Measurements from ENCODE around the gene DNASE1L1. TPM values are rescaled to one million over a fixed set of nuclear protein-coding genes. Genes with fewer than 3 reads are reported as not detected.

The DNASE1L1 gene
- total and polyA plus RNA-seq, 5 experiments from 2014 or later: 12.7 to 19.9 (median 15.3) TPM

- H3K27me3 Mint-ChIP-seq: no peaks in the 10 kb centered on the region
- peaks cover 4 to 30% (median 23%) of the 10 kb centered on the region in 4 donors for H3K4me1 Mint-ChIP-seq
- H3K36me3 Mint-ChIP-seq: peaks cover 0 to 13% (median 0%) of the 10 kb centered on the region in 3 donors
- no peaks in the 10 kb centered on the region for H3K9me3 Mint-ChIP-seq
- ATAC-seq (peak in 1 of 2 donors; percentile 1), DNase-seq (peak in 1 of 10 donors; percentile 38)
- POLR2A ChIA-PET: interaction anchor here (1.0 to 7.1 kb wide), 15 partner anchors 8 to 399 kb away, joined by 3 to 101 read pairs (median 8); partner anchors contain the start of genes EMD, HCFC1, RPL10 and SLC10A3
- H3K4me3 Mint-ChIP-seq: peak overlapping the region; percentile 87 to 96 (median 92)
- peak overlapping the region; percentile 70 to 99 (median 94) for H3K27ac Mint-ChIP-seq
Observed at GRCh38 chrX:154370300-154371016, 38.6 kb downstream of the DNASE1L1 start.

- Mint-ChIP-seq H3K4me1 (peaks cover 4 to 32% (median 21%) of the 10 kb centered on the region in 4 donors), H3K9me3 (no peaks in the 10 kb centered on the region), H3K27me3 (no peaks in the 10 kb centered on the region), H3K36me3 (peaks cover 0 to 18% (median 0%) of the 10 kb centered on the region in 3 donors), H3K4me3 (peak overlapping the region; percentile 87 to 96 (median 92)), H3K27ac (peak overlapping the region; percentile 70 to 99 (median 94))
- ATAC-seq (peak; percentile 11 to 13), DNase-seq (peak; percentile 47 to 83 (median 64))
- POLR2A ChIA-PET: interaction anchor here (0.5 to 7.1 kb wide), 16 partner anchors 10 to 442 kb away, joined by 3 to 101 read pairs (median 4); partner anchors contain the start of genes EMD, HCFC1, RPL10 and TMEM187
Observed at GRCh38 chrX:154369449-154370299, 39.4 kb downstream of the DNASE1L1 start.

- peaks cover 4 to 33% (median 21%) of the 10 kb centered on the region in 4 donors for H3K4me1 Mint-ChIP-seq
- H3K27ac Mint-ChIP-seq: peak overlapping the region; percentile 79 to 94 (median 92)
Observed at GRCh38 chrX:154368630-154369448, 40.2 kb downstream of the DNASE1L1 start.

DNA sequence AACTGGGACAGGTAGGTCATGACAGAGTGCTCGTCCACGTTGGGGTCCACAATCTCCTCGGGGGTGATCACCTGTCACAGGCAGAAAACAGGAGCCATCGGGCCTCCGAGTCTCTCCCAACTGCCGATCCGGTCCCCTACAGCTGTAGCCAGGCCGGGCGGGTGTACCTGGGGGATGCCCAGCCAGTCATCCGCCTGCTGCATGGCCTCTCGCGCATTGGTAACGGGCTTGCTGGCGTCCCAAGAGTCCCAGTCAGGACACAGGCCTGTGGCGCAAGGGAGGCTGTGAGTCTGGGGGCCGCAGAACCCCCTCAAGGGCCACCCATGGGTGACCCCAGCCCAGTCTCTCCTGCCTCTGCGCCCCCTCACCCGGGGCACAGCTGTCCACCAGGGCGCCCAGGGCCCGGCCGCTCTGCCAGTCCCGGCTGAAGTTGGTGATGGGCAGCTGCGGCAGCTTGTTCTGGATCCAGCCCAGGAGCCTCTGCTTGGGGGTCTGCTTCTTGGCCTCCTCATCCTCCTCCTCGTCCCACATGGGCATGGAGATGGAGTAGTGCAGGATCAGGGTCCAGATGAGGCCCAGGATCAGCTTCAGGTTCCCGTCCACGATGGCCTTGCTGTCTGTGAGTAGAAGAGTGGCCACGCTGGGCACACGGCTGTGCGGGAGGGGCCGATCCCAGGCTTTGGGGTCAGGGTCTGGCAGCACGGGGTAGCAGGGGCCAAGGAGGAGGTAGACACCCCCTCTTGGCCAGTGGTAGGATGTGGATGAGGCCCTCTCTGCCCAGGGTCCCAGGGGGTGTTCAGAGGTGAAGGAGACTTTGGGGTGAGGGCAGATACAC is 41.4 kb downstream of the DNASE1L1 start:
- Mint-ChIP-seq H3K4me1 (peaks cover 4 to 31% (median 18%) of the 10 kb centered on the region in 4 donors), H3K4me3 (peak overlapping the region; percentile 73 to 95 (median 86)), H3K9me3 (no peaks in the 10 kb centered on the region), H3K27me3 (no peaks in the 10 kb centered on the region), H3K27ac (peak overlapping the region; percentile 79 to 94 (median 92)), H3K36me3 (peaks cover 0 to 33% (median 0%) of the 10 kb centered on the region in 3 donors)
- ATAC-seq (no peak), DNase-seq (no peak)
- POLR2A ChIA-PET: interaction anchor here (0.5 to 7.1 kb wide), 9 partner anchors 10 to 366 kb away, joined by 3 to 101 read pairs (median 7); partner anchors contain the start of genes EMD and RPL10

More at GRCh38 chrX:154368630-154369448, 40.2 kb downstream of the DNASE1L1 start:
- Mint-ChIP-seq H3K36me3 (peaks cover 0 to 24% (median 0%) of the 10 kb centered on the region in 3 donors), H3K4me3 (peak overlapping the region; percentile 73 to 95 (median 86)), H3K27me3 (no peaks in the 10 kb centered on the region), H3K9me3 (no peaks in the 10 kb centered on the region)
- POLR2A ChIA-PET: interaction anchor here (0.5 to 7.1 kb wide), 17 partner anchors 9 to 441 kb away, joined by 3 to 101 read pairs (median 6); partner anchors contain the start of genes EMD, HCFC1, RPL10 and TMEM187
- ATAC-seq (peak; percentile 62 to 64), DNase-seq (peak; percentile 56 to 95 (median 83))

DNA sequence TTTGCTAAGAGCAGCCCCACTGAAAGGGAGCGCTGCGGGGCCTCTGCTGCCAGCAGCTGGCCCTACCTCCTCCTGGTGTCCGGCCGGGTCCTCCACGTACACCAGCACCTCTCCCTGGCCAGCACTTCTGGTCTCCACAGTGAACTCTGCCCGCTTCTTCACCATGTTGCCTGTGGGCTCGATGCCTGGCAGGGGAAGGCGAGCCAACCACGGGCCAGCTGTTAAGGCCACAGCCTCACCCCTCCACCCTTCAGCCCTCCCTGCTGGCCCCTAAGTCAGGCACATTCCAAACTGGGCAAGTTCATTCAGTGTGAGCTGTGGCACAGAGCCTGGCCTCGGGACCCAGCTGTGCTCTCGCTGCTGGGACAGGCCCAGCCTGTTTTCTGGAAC is 42.4 kb downstream of the DNASE1L1 start:
- DNase-seq (no peak), ATAC-seq (no peak)
- POLR2A ChIA-PET: interaction anchor here (0.7 to 7.1 kb wide), 4 partner anchors 10 to 31 kb away, joined by 3 to 101 read pairs (median 13); partner anchors contain the start of gene RPL10
- peaks cover 0 to 38% (median 0%) of the 10 kb centered on the region in 3 donors for H3K36me3 Mint-ChIP-seq
- H3K27me3 Mint-ChIP-seq: no peaks in the 10 kb centered on the region
- peaks cover 4 to 30% (median 11%) of the 10 kb centered on the region in 4 donors for H3K4me1 Mint-ChIP-seq
- peak overlapping the region in 1 of 10 donors; percentile 41 for H3K4me3 Mint-ChIP-seq
- H3K9me3 Mint-ChIP-seq: no peaks in the 10 kb centered on the region
- H3K27ac Mint-ChIP-seq: peak overlapping the region in 5 of 10 donors; percentile 32 to 81 (median 58)

DNA sequence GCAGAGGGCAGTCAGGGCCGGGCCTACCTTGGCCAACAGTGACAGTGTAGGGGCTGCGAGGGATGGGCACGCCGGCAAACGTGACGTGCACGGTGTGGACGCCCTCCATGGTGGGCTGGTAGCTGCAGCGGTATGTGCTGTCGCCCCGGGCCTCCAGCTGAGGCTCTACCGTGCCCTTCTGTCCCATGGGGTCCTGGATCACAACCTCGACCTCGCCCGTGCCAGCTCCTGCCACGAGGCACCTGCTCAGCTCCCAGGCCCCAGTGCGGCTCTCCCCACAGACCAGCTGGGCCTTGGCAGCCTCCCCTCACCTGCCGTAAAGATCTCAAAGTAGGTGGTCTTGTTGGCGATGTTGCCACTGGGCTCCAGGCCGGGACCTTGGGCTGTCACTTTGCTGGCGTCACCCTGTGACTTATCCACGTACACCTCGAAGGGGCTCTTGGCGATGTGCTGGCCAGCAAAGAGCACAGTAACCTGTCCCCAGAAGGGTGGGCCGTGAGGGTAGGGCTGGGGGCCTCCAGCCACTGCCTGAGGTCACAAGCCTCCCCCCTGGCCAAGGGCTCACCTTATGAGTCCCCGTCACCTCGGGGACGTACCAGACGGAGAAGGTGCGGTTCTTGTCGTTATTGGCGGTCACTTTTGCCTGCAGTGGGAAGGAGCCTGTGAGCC is 42.9 kb downstream of the DNASE1L1 start:
- no peak for DNase-seq
- no peaks in the 10 kb centered on the region for H3K27me3 Mint-ChIP-seq
- H3K4me3 Mint-ChIP-seq: no peak overlapping the region
- peak overlapping the region in 2 of 10 donors; percentile 1 to 81 for H3K27ac Mint-ChIP-seq
- no peak for ATAC-seq
- POLR2A ChIA-PET: interaction anchor here (0.7 to 7.1 kb wide), 5 partner anchors 9 to 32 kb away, joined by 3 to 101 read pairs (median 5); partner anchors contain the start of gene RPL10
- peaks cover 4 to 32% (median 13%) of the 10 kb centered on the region in 4 donors for H3K4me1 Mint-ChIP-seq
- peaks cover 0 to 43% (median 0%) of the 10 kb centered on the region in 3 donors for H3K36me3 Mint-ChIP-seq
- no peaks in the 10 kb centered on the region for H3K9me3 Mint-ChIP-seq

- no peak for ATAC-seq
- no peaks in the 10 kb centered on the region for H3K27me3 Mint-ChIP-seq
- no peak for DNase-seq
- POLR2A ChIA-PET: interaction anchor here (1.0 to 7.1 kb wide), 2 partner anchors 15 to 17 kb away, joined by 3 to 101 read pairs; no protein-coding TSS in a partner anchor
- peaks cover 4 to 35% (median 14%) of the 10 kb centered on the region in 4 donors for H3K4me1 Mint-ChIP-seq
- H3K36me3 Mint-ChIP-seq: peaks cover 0 to 50% (median 0%) of the 10 kb centered on the region in 3 donors
- H3K9me3 Mint-ChIP-seq: no peaks in the 10 kb centered on the region
- H3K4me3 Mint-ChIP-seq: peak overlapping the region in 1 of 10 donors; percentile 15
- peak overlapping the region in 3 of 10 donors; percentile 55 to 78 (median 68) for H3K27ac Mint-ChIP-seq
Observed at GRCh38 chrX:154365052-154365600, 43.9 kb downstream of the DNASE1L1 start.

GRCh38 chrX:154363706-154364439 is 45.2 kb downstream of the DNASE1L1 start:
- H3K36me3 Mint-ChIP-seq: peaks cover 0 to 54% (median 0%) of the 10 kb centered on the region in 3 donors
- H3K4me1 Mint-ChIP-seq: peaks cover 4 to 37% (median 14%) of the 10 kb centered on the region in 4 donors
- ATAC-seq (no peak), DNase-seq (no peak)
- no peaks in the 10 kb centered on the region for H3K9me3 Mint-ChIP-seq
- POLR2A ChIA-PET: interaction anchor here (2.1 kb wide), 1 partner anchor 14 kb away, joined by 6 read pairs; no protein-coding TSS in a partner anchor
- H3K27ac Mint-ChIP-seq: peak overlapping the region in 2 of 10 donors; percentile 20 to 56
- no peaks in the 10 kb centered on the region for H3K27me3 Mint-ChIP-seq
- peak overlapping the region in 1 of 10 donors; percentile 16 for H3K4me3 Mint-ChIP-seq

- Mint-ChIP-seq H3K4me3 (no peak overlapping the region), H3K36me3 (peaks cover 0 to 59% (median 0%) of the 10 kb centered on the region in 3 donors), H3K27me3 (no peaks in the 10 kb centered on the region), H3K9me3 (no peaks in the 10 kb centered on the region), H3K4me1 (peaks cover 3 to 41% (median 14%) of the 10 kb centered on the region in 4 donors), H3K27ac (peak overlapping the region in 1 of 10 donors; percentile 29)
- DNase-seq (peak in 1 of 10 donors; percentile 52), ATAC-seq (no peak)
- POLR2A ChIA-PET: interaction anchor here (0.8 to 2.1 kb wide), 6 partner anchors 9 to 17 kb away, joined by 3 to 8 read pairs (median 6); partner anchors contain the start of gene EMD
Observed at GRCh38 chrX:154362085-154362742, 46.8 kb downstream of the DNASE1L1 start.

Measured in naive thymus-derived CD8-positive, alpha-beta T cell (primary cell).